ENCODE data around the gene AFDN.
A peak's percentile ranks its signal among the peaks of the same experiment; 100 is the strongest.

Gene AFDN

DNA sequence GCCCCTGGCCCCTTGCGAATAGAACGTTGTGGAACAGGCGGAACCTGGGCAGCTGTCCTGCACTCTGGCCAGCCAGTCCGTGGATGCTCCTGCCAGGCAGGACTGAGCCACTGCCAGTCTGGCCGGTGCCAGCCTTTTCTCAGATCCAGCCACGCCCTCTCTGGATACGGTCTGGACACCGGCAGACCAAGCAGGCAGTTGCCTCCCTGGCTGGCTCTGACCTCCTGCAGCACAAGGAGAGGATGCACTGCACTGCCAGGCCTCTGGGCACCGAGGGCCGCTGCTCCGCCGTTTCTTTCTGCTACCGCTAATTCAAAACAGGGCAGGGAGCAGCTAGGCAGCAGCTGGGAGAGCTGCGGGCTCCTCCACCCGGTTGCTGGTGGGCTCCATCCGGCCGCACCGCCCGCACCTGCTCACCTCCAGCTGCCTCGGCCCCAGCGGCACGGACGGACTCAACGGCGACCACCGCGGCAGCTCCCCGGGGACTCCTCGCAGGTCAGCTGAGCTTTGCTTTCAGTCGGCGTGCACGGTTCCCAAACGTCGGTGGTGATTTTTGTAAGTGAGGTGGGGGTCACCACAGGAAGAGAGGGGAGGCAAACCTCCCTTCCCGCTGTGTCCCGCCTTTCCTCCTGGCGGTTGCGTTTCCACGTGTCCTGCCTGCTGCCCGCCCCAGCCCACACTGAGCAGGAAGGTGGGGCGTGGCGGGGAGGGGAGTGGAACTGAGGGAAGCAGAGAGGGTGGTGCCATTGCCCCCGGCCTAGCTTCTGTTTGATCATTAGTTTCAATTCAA, 30.3 kb upstream of the AFDN start:
- DNase-seq = no peak

DNA sequence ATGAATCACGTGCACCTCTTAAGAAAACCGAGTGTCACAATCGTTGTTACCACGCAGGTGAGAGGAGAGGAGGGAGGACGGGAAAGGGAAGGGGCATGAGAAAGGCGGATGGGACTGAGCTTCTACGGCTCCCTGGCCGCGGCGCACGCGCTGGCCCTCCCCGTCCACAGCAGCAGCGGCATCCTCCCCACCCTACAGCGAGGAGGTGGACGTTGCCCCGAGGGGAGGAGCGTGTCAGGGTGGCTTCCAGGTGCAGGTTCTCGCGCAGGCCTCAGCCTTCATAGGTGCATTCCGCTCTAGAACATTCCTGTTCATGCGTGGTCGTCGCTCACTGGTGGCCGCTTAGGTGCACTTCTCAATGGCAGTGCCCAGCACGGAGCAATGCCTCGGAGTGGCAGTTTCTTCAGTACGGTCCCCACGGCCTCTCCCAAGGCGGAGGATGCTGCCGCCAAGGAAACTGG, 29.7 kb upstream of the AFDN start:
- no peak for DNase-seq

DNA sequence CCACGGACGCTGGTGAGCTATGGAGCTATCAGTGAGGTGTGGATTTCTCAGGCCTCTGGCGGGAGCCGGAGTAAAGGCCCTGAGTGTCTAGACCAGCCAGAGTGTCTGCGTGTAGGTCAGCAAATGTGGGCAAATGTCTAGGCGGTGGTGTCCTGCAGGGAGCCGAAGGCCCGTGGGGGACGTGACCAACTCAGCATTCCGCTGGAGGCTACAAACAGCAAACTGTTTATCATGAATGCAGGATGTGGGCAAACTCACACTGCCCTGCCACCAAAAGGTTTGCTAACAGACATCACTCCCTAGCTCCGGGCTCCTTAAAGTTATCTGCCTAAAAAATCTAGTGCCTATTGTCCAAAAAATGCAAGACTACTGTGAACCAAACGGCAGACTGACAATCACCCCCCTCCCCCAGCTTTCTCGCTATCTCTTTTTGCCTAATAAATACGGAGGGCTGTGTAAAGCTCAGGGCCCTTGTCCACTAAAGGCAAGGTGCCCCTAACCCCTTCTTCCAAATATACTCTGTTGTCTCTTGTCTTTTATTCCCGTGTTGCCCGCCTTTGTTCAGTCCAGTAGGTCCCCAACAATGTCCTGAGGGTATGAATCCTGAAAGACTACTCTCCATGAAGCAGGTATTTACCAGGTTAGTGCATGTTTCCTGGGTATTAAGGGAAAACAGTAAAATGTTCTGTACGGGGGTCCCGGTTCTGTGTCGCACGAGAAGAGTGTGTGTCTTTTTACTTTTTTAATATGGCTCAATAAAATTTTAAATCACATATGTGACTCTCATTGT, 29.0 kb upstream of the AFDN start:
- DNase-seq = no peak

DNA sequence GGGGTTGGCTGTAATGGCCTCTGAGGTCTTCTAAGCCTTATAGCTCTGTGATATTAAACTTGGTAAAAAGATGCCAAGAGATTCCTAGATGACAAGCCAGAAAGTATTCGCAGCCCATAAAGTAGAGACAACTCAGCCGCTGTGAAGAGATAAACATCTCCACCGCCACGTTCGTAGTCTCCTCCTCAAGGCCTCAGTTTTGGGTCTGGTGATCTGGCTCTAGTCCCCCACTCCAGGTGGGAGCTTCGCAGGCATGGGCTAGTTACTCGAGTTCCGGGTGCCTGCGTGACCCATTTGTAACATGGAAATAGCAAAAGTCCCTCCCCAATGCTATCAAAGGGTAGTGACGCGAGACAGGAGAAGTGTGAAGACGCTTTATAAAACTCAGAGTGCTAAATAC, 28.3 kb upstream of the AFDN start:
- no peak for DNase-seq

DNA sequence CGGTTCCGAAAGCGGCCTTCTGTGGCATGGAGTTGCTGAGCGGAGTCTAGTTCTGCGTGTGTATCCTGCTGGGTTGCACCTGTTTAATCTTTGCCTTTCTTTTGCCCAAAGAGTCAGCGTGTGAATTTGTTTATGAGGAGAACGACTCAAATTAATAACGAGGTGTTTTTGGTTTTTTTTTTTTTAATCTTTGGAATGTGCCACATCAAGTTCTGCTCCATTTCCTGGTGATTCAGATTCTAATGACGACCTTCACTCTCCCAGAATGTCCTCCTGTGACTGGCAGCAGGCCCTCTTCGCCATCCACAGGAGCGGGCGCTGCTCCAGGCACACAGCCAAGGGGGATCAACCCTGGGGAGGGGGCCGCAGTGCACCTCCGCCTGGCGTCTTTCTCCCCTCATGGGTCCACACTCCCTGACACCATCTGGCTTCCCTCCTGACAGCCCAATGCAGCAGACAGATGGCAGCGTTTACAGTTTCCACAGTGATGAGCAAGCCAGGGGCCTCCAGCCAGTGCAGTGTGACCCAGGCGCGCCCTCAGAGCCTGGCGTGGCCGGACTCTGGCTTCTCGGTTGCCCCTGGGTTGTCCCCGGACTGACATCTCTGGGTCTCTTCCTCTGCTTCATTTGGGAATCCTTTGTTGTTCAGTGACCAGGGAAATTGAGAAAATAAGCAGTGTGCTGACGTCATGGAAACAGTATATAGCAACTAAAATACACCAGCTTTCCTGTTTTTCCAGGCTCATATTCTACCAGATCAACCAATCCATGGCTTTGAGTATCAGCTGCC, 27.5 kb upstream of the AFDN start:
- DNase-seq = no peak

DNA sequence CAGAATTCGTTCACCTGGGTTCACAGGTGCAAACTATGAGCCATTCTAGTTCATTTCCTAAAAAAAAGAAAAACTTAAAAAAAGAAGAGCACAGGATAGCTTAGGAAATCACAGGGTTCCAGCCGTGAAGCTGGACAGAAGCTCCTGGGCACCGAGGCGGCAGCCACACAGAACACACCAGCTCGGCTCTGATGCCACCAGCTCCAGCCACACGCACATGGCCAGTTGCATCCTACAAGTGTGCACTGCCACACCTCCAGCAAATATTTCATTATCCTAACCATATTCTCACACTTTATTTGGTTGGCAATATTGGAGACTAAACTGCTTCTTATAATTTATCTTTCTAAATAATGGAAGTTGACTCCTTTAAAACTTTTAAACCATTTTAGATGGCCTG, 26.2 kb upstream of the AFDN start:
- DNase-seq = no peak

DNA sequence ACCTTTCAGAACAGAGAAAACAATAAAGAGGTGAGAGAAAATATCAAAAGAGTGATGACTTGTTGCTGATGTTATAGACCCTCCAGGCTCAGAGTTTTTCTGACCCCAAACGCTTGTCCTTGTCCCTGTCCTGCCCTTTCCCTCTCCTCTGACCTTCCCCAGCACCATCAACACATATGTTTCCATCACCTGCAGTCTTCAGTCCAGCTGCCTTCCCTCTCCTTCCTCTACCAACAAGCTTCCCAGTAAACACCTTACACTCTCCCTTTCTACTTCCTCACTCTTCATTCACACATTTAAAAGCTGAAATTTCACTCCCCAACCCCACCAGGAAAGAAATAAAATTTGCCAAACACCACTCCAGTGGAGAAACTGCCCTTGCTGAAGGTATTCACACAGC, 25.4 kb upstream of the AFDN start:
- DNase-seq = no peak

DNA sequence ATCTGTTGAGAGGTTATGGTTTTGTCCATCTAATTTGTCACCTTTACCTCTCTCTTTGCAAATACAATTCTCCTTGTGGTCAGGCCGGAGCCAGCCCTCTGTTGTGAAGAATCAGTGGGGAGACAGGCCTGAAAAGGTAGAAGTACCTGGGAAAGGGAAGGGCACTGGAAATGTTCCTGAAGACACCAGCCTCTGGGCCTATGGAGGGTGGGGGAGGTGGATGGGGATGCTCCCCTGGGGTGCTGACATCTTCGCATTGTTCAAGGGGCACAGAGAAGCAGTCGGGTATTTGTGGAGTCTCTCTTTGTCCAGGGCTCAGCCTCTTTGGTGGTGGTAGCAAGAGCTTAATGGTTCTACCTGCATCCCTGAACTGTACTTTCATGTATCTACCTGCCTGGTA, 24.4 kb upstream of the AFDN start:
- no peak for DNase-seq

DNA sequence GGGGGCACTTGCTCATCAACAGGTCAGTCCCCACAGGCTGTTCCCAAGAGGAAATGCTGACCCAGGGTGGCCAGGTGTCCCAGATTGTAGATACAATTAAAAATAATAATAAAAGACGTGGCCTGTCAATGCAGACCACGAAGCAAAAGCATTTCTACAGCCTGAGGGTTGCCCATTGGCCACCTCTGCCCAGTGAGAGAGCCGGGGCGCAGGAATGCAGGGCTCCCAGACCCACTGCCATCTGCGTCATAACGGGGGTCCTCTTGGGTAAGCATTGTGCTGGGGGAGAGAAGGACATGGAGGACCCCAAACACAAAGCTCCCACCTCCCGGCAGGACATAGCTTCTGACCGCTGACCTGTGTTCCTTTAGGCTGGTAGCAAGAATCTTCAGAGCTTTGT, 22.9 kb upstream of the AFDN start:
- no peak for DNase-seq

DNA sequence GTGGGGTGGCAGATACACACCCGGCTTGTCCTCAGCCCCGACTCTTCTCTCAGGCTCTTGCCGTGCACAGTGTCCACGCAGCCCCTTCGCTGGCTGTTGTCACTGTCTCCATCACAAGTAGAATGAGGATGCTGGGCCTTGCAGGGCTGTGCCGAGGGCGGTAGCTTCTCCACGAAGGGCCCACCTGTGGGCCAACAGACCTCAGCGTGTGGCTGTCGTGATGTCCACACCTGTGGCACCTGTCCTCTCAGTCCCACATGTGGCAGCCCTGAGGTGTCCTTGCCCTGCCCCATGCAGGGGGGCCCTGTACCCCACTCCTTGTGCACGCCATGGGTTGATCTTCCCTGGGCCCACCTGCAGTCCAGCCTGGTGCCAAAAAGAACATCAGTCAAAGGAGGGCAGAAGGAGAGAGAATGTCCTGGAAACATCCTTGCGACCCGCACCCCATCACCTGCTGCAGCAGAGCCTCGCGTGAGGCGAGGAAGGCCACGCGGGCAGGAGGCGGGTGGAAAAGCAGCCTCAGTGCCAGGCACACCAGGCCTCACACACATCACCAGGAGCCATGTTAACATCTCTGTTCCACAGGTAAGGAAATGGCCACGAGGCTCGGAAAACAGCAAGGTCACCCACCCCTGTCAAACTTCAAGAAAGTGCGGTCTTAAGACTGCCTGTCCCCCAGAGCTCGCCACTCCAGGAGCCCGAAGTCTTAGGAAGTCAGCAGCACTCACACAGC, 22.3 kb upstream of the AFDN start:
- no peak for DNase-seq

DNA sequence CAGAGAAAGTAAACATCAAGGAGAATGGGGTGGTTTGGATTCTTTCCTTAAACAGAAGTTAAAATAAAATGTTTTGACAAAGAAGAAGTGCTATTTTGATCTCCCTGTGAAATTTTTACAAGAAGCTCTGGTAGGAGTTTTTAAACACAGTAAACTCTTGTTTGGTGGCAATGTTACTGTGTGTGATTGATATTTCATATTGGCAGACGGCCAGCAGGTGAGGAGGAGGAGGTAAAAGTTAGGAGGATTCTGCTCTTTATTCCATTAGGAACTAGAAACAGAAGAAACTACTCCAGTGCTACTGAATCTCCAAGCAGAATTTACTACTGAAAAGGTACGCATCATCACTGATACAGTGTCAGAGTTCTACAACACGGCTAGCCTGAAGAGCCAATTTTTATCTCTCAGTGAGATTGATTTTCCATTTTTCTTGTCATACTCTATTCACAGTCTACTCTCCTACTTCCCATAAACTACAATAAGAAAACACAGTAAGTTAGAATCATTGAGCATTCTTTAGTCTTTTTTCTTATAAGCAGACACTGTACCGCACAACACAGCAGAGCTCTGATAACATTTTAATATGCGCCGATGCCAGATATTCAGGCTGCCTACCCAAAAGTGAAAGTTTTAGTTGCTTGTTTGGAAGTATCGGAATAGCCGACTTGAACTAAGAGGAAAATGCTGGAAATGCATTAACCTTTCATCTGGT, 21.2 kb upstream of the AFDN start:
- DNase-seq = no peak

DNA sequence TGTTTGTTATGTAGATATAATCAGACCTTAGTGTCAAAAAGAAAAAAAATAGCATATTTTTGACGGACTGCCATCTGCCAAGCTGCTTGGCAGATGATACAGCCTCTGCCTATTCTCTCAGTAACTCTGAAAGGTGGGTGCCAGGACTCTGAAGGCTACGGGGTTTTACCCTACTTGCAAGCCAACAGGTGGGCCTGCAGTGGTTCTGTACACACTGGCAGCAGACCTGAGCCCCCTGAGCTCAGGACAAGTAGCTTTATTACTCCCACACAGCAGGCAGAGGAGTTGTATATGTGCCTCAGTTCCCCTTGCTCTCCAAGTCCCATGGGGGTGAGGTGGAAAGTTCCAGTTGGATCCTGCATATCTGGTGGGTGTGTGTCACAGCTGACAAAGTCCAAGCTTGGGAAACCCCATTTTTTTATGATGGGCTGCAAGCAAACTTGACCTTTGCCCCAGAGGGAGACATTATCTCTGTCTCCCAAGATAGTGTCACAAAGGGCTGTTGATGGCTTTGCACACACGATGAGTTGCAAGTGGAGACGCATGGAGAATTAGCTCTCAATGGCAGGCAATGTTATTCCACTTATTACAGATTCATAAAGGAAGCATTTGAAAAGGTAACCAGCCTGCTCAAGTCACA, 20.5 kb upstream of the AFDN start:
- DNase-seq = peak in 1 of 2 donors; percentile 8

DNA sequence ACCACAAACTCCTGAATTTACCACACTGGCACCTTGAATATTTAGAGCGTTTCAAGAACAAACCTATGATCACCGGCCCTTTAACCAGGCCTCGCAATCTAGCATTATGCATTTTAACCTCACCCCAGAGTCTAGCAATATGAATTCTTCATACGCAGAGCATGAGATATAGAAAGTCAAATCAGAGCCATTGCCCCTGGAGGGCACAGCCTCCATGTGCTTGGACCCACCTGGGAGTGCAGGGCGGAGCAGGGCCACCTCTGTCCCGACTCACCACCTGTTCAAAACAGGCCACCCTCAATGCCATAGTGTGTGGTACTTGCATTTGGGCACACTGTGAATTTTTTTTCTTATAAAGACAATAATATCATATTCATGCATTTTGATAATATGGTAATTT, 19.5 kb upstream of the AFDN start:
- no peak for DNase-seq

DNA sequence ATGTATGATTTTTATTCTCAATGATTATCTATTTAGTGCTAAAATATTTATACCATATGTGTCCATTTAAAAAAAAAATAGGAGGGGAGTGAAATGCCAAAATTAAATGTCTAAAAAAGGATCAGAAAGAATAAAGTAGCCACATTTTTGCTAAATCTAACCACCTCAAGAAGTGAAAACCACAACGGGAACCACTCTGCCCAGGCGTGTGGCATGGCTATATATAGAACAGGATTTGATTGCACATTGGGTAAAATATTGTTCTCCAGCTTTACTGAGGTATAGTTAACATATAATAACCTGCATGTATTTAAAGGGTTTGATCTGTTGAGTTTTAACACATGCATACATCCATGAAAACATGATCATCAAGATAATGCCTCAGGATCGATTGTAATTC, 19.0 kb upstream of the AFDN start:
- no peak for DNase-seq

DNA sequence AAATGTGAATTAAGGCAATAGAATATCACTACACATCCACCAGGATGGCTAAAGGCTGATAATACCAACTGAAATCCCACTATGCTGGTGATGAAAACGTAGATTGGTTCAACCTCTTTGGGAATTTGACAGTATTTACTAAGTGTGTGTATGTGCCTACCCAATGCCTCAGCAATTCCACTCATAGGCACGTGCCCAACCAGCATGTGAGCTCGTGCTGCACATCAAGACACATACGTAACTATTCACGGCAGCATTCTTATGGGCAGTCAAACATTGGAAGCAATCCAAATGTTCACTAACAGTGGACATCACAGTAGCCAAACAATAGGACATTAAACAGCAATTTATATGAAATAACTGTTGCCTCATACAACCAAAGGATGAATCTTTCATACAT, 15.7 kb upstream of the AFDN start:
- DNase-seq = no peak

DNA sequence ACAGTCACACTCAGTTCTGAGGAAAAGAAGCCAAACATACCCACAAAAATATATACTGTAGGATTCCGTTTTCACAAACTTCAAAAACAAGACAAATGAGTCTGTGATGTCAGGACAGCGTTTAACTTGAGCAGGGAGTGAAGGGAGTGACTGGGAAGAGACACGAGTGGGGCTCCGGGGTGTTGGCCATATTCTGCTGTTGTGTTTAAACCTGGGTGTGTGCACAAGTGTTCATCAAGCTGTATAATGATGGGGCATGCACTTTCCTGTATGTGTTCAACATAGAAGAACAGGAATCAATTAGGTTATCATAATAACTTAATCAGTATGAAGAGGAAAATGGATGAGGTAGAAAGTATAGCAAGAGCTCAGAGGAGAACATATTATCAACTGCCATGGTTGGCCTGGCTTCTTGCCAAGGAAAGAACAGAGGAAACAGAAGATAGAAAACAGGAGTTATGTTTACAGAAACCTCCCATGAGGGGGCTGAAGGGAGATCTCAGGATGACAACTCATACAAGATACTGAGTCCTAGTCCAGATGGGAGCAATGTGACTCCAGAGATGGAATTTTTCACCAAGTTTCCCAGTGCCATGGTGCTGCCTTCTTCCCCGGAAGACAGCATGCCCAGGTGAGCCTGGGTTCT, 15.1 kb upstream of the AFDN start:
- no peak for DNase-seq

DNA sequence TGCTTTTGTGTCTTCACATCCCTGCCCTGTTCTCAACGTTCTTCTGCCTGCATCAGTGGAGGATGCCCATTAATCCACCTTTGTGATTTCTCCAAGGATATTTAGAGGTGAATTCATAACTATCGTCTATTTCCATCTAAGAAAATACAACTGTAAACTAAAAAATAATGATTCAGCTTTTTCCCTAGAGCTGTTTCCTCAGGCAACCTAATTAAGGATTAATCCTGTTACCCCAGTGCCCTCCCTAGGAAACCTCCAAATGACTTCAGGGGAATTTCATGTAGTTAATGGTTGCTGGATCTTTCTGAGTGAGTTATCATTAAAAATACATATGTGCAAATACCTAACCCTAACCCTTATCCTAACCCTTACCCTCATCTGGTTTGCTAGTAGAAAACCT, 14.6 kb upstream of the AFDN start:
- no peak for DNase-seq

DNA sequence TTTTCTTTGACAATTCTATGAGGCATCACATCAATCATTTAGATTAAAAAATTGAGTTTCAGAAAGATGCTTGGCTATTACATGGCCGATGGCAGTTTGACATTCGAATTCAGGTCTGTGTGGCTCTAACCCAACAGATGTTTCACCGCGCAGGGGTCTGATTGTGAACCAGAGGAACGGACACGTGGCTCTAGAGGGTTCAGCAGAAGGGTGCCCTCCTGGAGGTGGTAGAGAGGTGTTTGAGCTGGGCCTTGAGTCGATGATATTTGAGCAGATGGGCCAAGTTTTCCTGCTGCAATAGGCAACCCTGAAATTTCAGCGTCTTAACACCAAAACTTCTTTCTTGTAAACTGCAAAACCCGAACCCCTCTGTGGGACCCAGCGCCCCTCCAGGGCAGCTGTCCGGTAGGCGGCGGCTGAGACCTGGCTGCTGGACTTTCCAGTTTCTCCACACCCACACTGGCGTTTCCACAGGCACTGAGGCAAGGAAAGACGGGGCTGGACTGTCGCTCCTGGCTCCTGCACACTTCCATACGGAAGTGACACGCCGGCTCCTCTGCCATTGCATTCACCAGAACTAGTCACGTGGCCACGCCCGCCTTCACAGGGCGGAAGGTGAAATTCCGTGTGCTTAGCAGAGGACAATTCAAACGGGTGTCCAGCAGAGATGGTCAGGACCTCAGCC, 11.3 kb upstream of the AFDN start:
- DNase-seq = peak in 1 of 2 donors; percentile 2

DNA sequence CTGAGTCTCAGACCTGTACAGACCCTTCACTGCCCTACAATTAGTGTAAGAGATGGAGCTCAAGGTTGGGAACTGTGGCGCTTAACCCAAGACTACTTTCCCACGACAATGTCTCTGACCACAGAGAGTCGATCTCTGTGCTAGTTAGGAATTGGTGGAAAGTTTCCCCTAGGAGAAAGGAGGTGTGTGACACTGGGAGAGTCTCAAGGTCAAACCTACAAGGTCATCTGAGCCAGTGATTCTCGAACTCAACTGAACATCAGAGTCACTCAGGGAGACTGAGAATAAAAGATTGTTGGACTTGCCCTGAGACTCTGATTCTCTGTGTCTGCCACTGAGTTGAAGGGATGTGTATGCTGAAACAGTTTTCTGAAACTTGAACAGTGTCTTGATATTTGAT, 9.7 kb upstream of the AFDN start:
- DNase-seq = no peak

DNA sequence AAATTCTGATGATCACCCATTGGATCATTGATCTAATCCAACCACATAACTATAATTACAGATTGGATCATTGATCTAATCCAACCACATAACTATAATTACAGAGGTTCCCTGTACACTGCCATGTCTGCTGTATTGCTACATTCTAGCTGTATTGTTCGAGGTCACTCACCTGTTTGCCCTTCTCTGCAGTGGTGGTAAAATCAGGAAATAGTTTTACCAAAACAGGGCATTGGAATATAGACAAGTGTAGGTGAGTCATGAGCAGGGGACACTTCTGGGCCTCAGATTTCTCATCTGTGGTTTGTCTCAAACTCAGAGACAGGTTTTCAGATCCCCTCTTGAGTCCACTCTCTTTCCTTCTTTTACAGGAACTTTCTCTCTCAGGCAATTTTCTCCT, 9.0 kb upstream of the AFDN start:
- no peak for DNase-seq

DNA sequence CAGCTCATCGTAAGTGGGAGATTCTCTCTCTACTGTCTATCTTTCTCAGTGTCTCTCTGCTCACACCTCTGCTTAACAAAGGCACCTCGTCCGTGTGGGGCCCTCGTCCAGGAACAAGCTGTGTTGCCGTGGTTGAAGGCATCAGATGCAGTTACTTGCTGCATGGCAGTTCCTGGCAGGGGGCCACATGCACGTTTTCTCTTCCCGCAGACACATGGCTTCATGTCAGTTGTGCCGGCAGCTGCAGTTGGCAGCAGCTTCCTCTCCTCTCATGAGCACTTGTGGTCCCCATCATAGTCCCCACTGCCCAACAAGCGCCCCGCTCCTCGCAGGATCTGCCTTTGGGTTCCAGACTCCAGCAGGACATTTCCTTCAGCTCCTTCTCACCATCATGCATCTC, 7.1 kb upstream of the AFDN start:
- DNase-seq = no peak

Data from inflammatory macrophage treated with lipopolysaccharide for 1 hour (primary cell).